Kidney (tissue), 14 donors: Measurements from ENCODE around the gene B4GALT3. TPM values are rescaled to one million over a fixed set of nuclear protein-coding genes. Genes with fewer than 3 reads are reported as not detected.
A peak's percentile ranks its signal among the peaks of the same experiment; 100 is the strongest.

Experiments used
- DNase-seq, 5 donors: peaks; one replicate each; pipeline ENCODE4 v3.0.0-alpha.2; 2013 to 2020
- FAIRE-seq: peaks from 2 replicates; lab custom pipeline; 2012; peaks lifted over from hg19 to GRCh38; lab: Jason Lieb, UNC
- H3K27ac ChIP-seq, 2 donors: one replicate each; pipeline ENCODE4 v1.7.0; 2013; ENCODE audit warnings: low read depth in 2 of 2, low read length in 2 of 2, inconsistent platforms in 1 of 2
- H3K27me3 ChIP-seq: one replicate; pipeline ENCODE4 v1.7.1; 2013; ENCODE audit warnings: low read length, inconsistent platforms; ENCODE audit not compliant: control insufficient read depth, insufficient read depth
- H3K36me3 ChIP-seq, 3 donors: one replicate each; pipeline versions ENCODE4 v1.7.0 to v1.7.1; 2013; ENCODE audit warnings: low read length in 3 of 3, control low read depth in 1 of 3, inconsistent platforms in 1 of 3; ENCODE audit not compliant: insufficient read depth in 3 of 3, control insufficient read depth in 2 of 3
- H3K4me1 ChIP-seq, 3 donors: one replicate each; pipeline versions ENCODE4 v1.7.0 to v1.7.1; 2013; ENCODE audit warnings: low read length in 3 of 3, inconsistent platforms in 1 of 3, low read depth in 1 of 3; ENCODE audit not compliant: control insufficient read depth in 2 of 3, insufficient read depth in 2 of 3
- H3K4me3 ChIP-seq, 3 donors: one replicate each; pipeline versions ENCODE4 v1.7.0 to v1.8.1; 2013; ENCODE audit warnings: low read length in 3 of 3, control low read depth in 1 of 3, inconsistent platforms in 1 of 3
- H3K9ac ChIP-seq, 3 donors: one replicate each; pipeline versions ENCODE4 v1.7.0 to v1.7.1; 2013; ENCODE audit warnings: low read length in 3 of 3, control low read depth in 1 of 3, inconsistent platforms in 1 of 3
- H3K9me3 ChIP-seq, 3 donors: one replicate each; pipeline versions ENCODE4 v1.7.0 to v1.7.1; 2013; ENCODE audit warnings: low read length in 3 of 3, control low read depth in 1 of 3, inconsistent platforms in 1 of 3; ENCODE audit not compliant: control insufficient read depth in 2 of 3, insufficient read depth in 1 of 3
- CTCF ChIP-seq: IDR thresholded peaks from 3 replicates; pipeline ENCODE4 v1.5.1; 2012; ENCODE audit warnings: mild to moderate bottlenecking, moderate library complexity, borderline replicate concordance; ENCODE audit not compliant: insufficient read depth; ENCODE audit errors: extremely low read depth
- intact Hi-C: fragments of 100-400 bp; cut with DNase I; formaldehyde crosslinking; loops from one replicate; pipeline ENCODE4 v1.11.1; 2022
- polyA plus RNA-seq: library from polyadenylated mRNA; stranded (reverse); fragments of 350-450 nt; fragmentation: Illumina TruSeq; extraction: RNeasy Lipid Tissue Mini Kit (QIAGEN cat#74804); gene quantifications from one replicate; pipeline ENCODE4 v1.2.3, GENCODE V29; 2014; ENCODE audit warnings: low read depth, low replicate concordance; ENCODE audit not compliant: insufficient read depth
- total RNA-seq: library from RNA; stranded (reverse); fragmentation: NEBNext Ultra II Directional; extraction: Animal tissue kit (Norgen Biotek cat#: 25700); gene quantifications from one replicate; pipeline ENCODE4 v1.2.1, GENCODE V29; 2021
- donor health status: control.
- donor health status: control.
- donor health status: control.
- donor health status: control.
- donor health status: control.
- donor health status: DM: yes; HTN: yes; CAD: no.
- donor health status: Normal renal cell carcinoma (clear cell type).

The B4GALT3 gene
- total and polyA plus RNA-seq, 2 donors from 2014 or later = 22.9 to 33.5 TPM

- Histone ChIP-seq H3K9me3 (no peaks in the 10 kb centered on the region), H3K4me1 (peaks cover 0 to 47% (median 38%) of the 10 kb centered on the region in 3 donors), H3K4me3 (peak within 1 kb of the TSS; percentile 96 to 98 (median 98)), H3K27me3 (no peaks in the 10 kb centered on the region), H3K36me3 (peaks cover 4 to 29% (median 8%) of the 10 kb centered on the region in 3 donors), H3K27ac (peak within 1 kb of the TSS; percentile 99), H3K9ac (peak within 1 kb of the TSS; percentile 93 to 99 (median 93))
- no peak for TF ChIP-seq CTCF
- FAIRE-seq = peak; percentile 88
- intact Hi-C loops = no loop called here
- peak; percentile 98 to 100 (median 99) for DNase-seq
These were observed 24.8 kb upstream of the B4GALT3 start, which contains the start of gene NDUFS2 for GRCh38 chr1:161201836-161202712. TSS of gene NDUFS2 (plus strand) at chr1:161202367. CDS start at chr1:161202386, 19 bp downstream.

- DNase-seq = peak in 2 of 5 donors; percentile 73 to 88
- no peaks in the 10 kb centered on the region for H3K27me3 ChIP-seq
- no peak for FAIRE-seq
- peak overlapping the region in 2 of 3 donors; percentile 67 to 98 for H3K4me3 ChIP-seq
- no peak for TF ChIP-seq CTCF
- peaks cover 0 to 42% (median 38%) of the 10 kb centered on the region in 3 donors for H3K4me1 ChIP-seq
- H3K27ac ChIP-seq = peak overlapping the region; percentile 99
- intact Hi-C loops = no loop called here
- H3K9me3 ChIP-seq = no peaks in the 10 kb centered on the region
- H3K36me3 ChIP-seq = peaks cover under 1 to 20% (median 3%) of the 10 kb centered on the region in 3 donors
- H3K9ac ChIP-seq = peak overlapping the region in 2 of 3 donors; percentile 74 to 99
These were observed 23.9 kb upstream of the B4GALT3 start for GRCh38 chr1:161200992-161201835.

GRCh38 chr1:161200421-161200991, 23.2 kb upstream of the B4GALT3 start:
- FAIRE-seq (no peak), DNase-seq (peak in 1 of 5 donors; percentile 71)
- Histone ChIP-seq H3K27me3 (no peaks in the 10 kb centered on the region), H3K9ac (peak overlapping the region in 1 of 3 donors; percentile 57), H3K4me1 (peaks cover 0 to 42% (median 37%) of the 10 kb centered on the region in 3 donors), H3K9me3 (no peaks in the 10 kb centered on the region), H3K36me3 (peaks cover 0 to 14% (median 3%) of the 10 kb centered on the region in 3 donors), H3K4me3 (no peak overlapping the region), H3K27ac (peak overlapping the region; percentile 99)
- intact Hi-C loops = no loop called here
- TF ChIP-seq CTCF = no peak
